GM10248 (cell line): ENCODE measurements around the gene ZC3H11A.
A peak's percentile ranks its signal among the peaks of the same experiment; 100 is the strongest.
"Not testable (repeated sequence)": the region's sequence is repeated elsewhere in the genome, so short reads cannot be mapped to it uniquely, and the experiment has no call there.

Source experiments
- CTCF ChIA-PET: fragments of 300-600 bp; sonication (Branson Sonifier 250); formaldehyde crosslinking; extraction: SDS; loops from one replicate; lab custom pipeline; 2021; ENCODE audit warnings: antibody characterized with exemption; lab: Yijun Ruan, JAX
- POLR2A ChIA-PET: fragments of 350-650 bp; sonication (Branson Sonifier 250); formaldehyde crosslinking; extraction: SDS; loops from one replicate; lab custom pipeline; 2020; ENCODE audit warnings: antibody characterized with exemption; lab: Yijun Ruan, JAX
- DNase-seq: peaks from one replicate; pipeline ENCODE4 v3.0.0; 2012; ENCODE audit errors: extremely low spot score
- CTCF ChIP-seq: IDR thresholded peaks from 2 replicates; pipeline ENCODE4 v1.5.1; 2012; ENCODE audit warnings: mild to moderate bottlenecking, low read depth; ENCODE audit errors: extremely low read depth, missing control alignments, control extremely low read depth

Gene ZC3H11A

GRCh38 chr1:203795441-203796235, at the start of gene ZC3H11A, which contains the start of gene ZBED6:
TSS of gene ZC3H11A (plus strand) at chr1:203795623. CDS start at chr1:203817071, 21,448 bp downstream.
TSS of gene ZBED6 (plus strand) at chr1:203795623. CDS start at chr1:203797523, 1,900 bp downstream.
- TF ChIP-seq CTCF: no peak
- CTCF ChIA-PET: no interaction called here
- POLR2A ChIA-PET: no interaction called here
- DNase-seq: peak; percentile 95

- no peak for TF ChIP-seq CTCF
- CTCF ChIA-PET: interaction anchor here (1.0 to 1.3 kb wide), 4 partner anchors 11 to 405 kb away, joined by 3 to 4 read pairs (median 3); no protein-coding TSS in a partner anchor
- no peak for DNase-seq
- POLR2A ChIA-PET: interaction anchor here (0.5 kb wide), 1 partner anchor 60 kb away, joined by 4 read pairs; no protein-coding TSS in a partner anchor
These were observed 49.1 kb upstream of the ZC3H11A start for GRCh38 chr1:203746281-203746680.

- ChIA-PET CTCF (no interaction called here), POLR2A (interaction anchor here (0.7 kb wide), 1 partner anchor 46 kb away, joined by 4 read pairs; no protein-coding TSS in a partner anchor)
- no peak for TF ChIP-seq CTCF
- no peak for DNase-seq
These were observed 44.4 kb upstream of the ZC3H11A start for GRCh38 chr1:203751051-203751450.

- CTCF ChIA-PET: interaction anchor here (1.3 kb wide), 1 partner anchor 13 kb away, joined by 3 read pairs; the partner anchor contains the start of gene LAX1
- POLR2A ChIA-PET: interaction anchor here (0.7 kb wide), 1 partner anchor 45 kb away, joined by 4 read pairs; no protein-coding TSS in a partner anchor
These were observed 43.6 kb upstream of the ZC3H11A start for GRCh38 chr1:203751618-203752361.

GRCh38 chr1:203754455-203754864, 41.0 kb upstream of the ZC3H11A start:
- no peak for DNase-seq

More at GRCh38 chr1:203751618-203752361, 43.6 kb upstream of the ZC3H11A start:
- not testable (repeated sequence) for DNase-seq

GRCh38 chr1:203756036-203756435, 39.4 kb upstream of the ZC3H11A start:
- CTCF ChIA-PET: interaction anchor here (1.7 kb wide), 1 partner anchor 9 kb away, joined by 3 read pairs; no protein-coding TSS in a partner anchor
- POLR2A ChIA-PET: no interaction called here
- TF ChIP-seq CTCF: no peak
- DNase-seq: no peak

More at GRCh38 chr1:203754455-203754864, 41.0 kb upstream of the ZC3H11A start:
- POLR2A ChIA-PET: no interaction called here
- no peak for TF ChIP-seq CTCF
- CTCF ChIA-PET: interaction anchor here (1.7 kb wide), 1 partner anchor 11 kb away, joined by 3 read pairs; no protein-coding TSS in a partner anchor

GRCh38 chr1:203758749-203759148, 36.7 kb upstream of the ZC3H11A start:
- CTCF ChIA-PET, POLR2A ChIA-PET, DNase-seq: not testable (repeated sequence)
